Measurements from ENCODE around the gene TTC6. TPM values are rescaled to one million over a fixed set of nuclear protein-coding genes. Genes with fewer than 3 reads are reported as not detected.
"Not testable (repeated sequence)": the region's sequence is repeated elsewhere in the genome, so short reads cannot be mapped to it uniquely, and the experiment has no call there.

TTC6 gene
- total RNA-seq, 1 donor from 2014 or later = 39.3 TPM

DNA sequence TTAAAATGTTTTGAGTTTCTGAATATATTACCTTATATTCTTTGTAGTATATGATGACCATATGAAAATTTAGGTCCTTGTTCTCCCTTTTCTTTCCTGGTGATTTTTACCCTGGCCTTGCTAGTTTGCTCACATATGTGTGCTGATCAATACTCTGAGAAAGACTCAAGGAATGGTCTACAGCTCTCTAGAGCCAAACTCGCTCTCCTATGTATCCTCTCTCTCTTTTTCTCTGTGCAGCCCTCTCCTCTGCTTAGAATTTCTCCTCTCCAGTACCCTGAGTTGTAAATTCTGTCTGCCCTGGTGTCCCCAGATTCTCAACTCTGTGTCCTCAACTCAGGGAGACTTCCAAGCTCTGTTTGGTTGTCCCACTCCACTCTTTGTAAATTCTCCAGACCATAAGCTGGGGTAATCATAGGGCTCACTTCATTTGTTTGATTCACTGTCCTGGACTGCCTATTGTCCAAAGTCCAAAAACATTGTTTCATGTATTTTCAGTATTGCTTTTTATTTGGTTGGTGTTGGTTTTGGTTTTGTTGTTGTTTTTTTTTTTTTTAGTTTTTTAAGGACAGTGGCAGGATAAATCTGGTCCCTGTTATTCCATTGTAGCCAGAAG lies 41.4 kb upstream of the TTC6 start:
- Mint-ChIP-seq H3K27me3 (no peaks in the 10 kb centered on the region), H3K4me1 (ENCODE audit: low read depth) (peaks cover 4% of the 10 kb centered on the region), H3K27ac (peak overlapping the region; percentile 37), H3K36me3 (ENCODE audit: insufficient read depth) (peaks cover 35% of the 10 kb centered on the region), H3K9me3 (ENCODE audit: low read depth) (peaks cover 29% of the 10 kb centered on the region), H3K4me3 (ENCODE audit: low read depth) (no peak overlapping the region)
- TF ChIP-seq, protein P1, sequence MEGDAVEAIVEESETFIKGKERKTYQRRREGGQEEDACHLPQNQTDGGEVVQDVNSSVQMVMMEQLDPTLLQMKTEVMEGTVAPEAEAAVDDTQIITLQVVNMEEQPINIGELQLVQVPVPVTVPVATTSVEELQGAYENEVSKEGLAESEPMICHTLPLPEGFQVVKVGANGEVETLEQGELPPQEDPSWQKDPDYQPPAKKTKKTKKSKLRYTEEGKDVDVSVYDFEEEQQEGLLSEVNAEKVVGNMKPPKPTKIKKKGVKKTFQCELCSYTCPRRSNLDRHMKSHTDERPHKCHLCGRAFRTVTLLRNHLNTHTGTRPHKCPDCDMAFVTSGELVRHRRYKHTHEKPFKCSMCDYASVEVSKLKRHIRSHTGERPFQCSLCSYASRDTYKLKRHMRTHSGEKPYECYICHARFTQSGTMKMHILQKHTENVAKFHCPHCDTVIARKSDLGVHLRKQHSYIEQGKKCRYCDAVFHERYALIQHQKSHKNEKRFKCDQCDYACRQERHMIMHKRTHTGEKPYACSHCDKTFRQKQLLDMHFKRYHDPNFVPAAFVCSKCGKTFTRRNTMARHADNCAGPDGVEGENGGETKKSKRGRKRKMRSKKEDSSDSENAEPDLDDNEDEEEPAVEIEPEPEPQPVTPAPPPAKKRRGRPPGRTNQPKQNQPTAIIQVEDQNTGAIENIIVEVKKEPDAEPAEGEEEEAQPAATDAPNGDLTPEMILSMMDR (IDR thresholded peaks at IDR 0.05; ENCODE audit: unreplicated experiment) = no peak
- no peak for DNase-seq (ENCODE audit: low spot score, unreplicated experiment)

DNA sequence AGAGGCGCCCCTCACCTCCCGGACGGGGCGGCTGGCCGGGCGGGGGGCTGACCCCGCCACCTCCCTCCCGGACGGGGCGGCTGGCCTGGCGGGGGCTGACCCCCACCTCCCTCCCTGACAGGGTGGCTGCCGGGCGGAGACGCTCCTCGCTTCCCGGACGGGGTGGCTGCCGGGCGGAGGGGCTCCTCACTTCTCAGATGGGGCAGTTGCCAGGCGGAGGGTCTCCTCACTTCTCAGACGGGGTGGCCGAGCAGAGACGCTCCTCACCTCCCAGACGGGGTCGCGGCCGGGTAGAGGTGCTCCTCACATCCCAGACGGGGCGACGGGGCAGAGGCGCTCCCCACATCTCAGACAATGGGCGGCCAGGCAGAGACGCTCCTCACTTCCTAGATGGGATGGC lies 39.8 kb upstream of the TTC6 start:
- Mint-ChIP-seq H3K4me1 (ENCODE audit: low read depth) (peaks cover 13% of the 10 kb centered on the region), H3K36me3 (ENCODE audit: insufficient read depth) (peaks cover 35% of the 10 kb centered on the region), H3K9me3 (ENCODE audit: low read depth) (peaks cover 29% of the 10 kb centered on the region)
- not testable (repeated sequence) for H3K4me3 Mint-ChIP-seq (ENCODE audit: low read depth); H3K27me3 Mint-ChIP-seq; DNase-seq (ENCODE audit: low spot score, unreplicated experiment); H3K27ac Mint-ChIP-seq

DNA sequence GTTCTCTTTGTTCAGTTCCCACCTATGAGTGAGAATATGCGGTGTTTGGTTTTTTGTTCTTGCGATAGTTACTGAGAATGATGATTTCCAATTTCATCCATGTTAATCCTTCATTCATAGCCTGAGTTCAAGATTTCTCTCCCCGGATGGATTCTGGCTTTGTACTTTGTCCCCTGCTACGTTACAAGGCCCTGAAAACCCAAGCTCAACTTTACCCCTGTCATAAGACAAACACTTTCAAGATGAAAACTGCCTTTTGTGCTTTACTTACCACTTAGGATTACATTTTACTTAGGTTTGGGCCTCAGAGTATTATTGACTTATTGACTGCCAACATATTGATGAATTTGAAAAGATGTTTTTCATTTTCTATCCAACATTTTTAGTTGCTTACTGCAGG lies 36.7 kb upstream of the TTC6 start:
- TF ChIP-seq, protein P1 (IDR thresholded peaks at IDR 0.05; ENCODE audit: unreplicated experiment) = no peak
- Mint-ChIP-seq H3K36me3 (ENCODE audit: insufficient read depth) (peaks cover 25% of the 10 kb centered on the region), H3K9me3 (ENCODE audit: low read depth) (peaks cover 20% of the 10 kb centered on the region), H3K27ac (no peak overlapping the region), H3K27me3 (no peaks in the 10 kb centered on the region), H3K4me3 (ENCODE audit: low read depth) (no peak overlapping the region), H3K4me1 (ENCODE audit: low read depth) (peaks cover 28% of the 10 kb centered on the region)
- DNase-seq (ENCODE audit: low spot score, unreplicated experiment) = no peak

DNA sequence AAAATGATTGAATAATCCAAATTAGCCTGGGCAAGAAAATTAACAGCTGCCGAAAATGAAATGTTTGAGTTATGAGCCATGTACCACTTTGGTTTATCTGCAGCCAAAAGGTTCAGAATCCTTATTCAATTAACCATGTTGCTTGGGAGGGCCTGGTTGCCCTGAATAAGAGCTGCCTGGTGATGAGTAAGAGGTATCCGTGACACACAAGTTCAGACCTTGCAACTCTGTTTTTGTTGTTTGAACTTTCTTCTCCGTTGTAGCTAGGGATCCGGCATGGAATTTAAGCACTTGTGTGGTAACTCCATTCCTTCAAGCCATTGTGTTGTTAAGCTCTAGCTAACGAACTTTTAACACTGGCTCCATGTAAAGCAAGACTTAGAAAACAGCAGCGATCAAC lies 36.0 kb upstream of the TTC6 start:
- Mint-ChIP-seq H3K27ac (no peak overlapping the region), H3K36me3 (ENCODE audit: insufficient read depth) (peaks cover 19% of the 10 kb centered on the region), H3K9me3 (ENCODE audit: low read depth) (peaks cover 14% of the 10 kb centered on the region), H3K4me1 (ENCODE audit: low read depth) (peaks cover 35% of the 10 kb centered on the region), H3K27me3 (no peaks in the 10 kb centered on the region), H3K4me3 (ENCODE audit: low read depth) (no peak overlapping the region)
- DNase-seq (ENCODE audit: low spot score, unreplicated experiment) = no peak
- TF ChIP-seq, protein P1 (IDR thresholded peaks at IDR 0.05; ENCODE audit: unreplicated experiment) = no peak

DNA sequence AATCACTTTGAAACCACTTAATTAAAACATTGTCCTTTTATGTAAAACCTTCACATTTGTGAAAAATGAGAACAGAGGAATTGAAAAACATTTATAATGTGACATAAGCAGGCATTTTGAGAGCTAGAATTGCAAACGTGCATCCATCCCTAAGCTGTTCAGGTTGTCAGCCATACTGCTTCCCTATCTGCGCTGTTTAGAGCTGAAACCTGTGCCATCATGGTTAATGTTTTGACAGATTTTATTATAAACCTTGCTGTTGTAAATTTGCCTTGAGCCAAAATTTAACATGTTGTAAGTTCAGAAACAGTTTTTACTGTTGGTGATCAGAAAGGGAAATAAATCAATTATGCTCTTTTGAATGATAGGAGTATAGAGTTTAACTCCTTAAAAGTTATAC lies 32.2 kb upstream of the TTC6 start:
- Mint-ChIP-seq H3K4me3 (ENCODE audit: low read depth) (no peak overlapping the region), H3K9me3 (ENCODE audit: low read depth) (no peaks in the 10 kb centered on the region), H3K27me3 (no peaks in the 10 kb centered on the region), H3K27ac (peak overlapping the region; percentile 61), H3K4me1 (ENCODE audit: low read depth) (peaks cover 59% of the 10 kb centered on the region), H3K36me3 (ENCODE audit: insufficient read depth) (peaks cover 5% of the 10 kb centered on the region)
- TF ChIP-seq, protein P1 (IDR thresholded peaks at IDR 0.05; ENCODE audit: unreplicated experiment) = no peak
- no peak for DNase-seq (ENCODE audit: low spot score, unreplicated experiment)

DNA sequence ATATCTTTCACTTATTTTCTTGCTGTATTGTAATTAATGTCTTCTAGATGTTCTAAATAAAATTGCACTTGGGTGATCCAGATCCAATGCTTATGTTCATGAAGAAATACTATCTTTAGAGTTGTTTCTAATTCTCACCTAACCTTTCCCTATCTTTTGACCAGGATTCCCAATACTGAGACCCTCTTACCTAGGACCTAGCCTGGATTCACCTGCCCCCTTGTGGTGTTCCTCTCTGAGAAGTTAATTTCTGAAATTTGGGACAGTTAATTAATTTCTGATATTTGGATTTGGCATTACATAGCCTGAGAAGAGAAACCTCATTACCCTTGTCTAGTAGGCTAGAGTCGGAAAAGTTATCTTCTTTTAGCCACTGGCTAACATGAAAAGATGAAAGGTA lies 29.9 kb upstream of the TTC6 start:
- Mint-ChIP-seq H3K9me3 (ENCODE audit: low read depth) (no peaks in the 10 kb centered on the region), H3K27ac (peak overlapping the region; percentile 95), H3K27me3 (no peaks in the 10 kb centered on the region), H3K4me3 (ENCODE audit: low read depth) (peak overlapping the region; percentile 63), H3K4me1 (ENCODE audit: low read depth) (peaks cover 56% of the 10 kb centered on the region), H3K36me3 (ENCODE audit: insufficient read depth) (no peaks in the 10 kb centered on the region)
- TF ChIP-seq, protein P1 (IDR thresholded peaks at IDR 0.05; ENCODE audit: unreplicated experiment) = peak; percentile 65
- no peak for DNase-seq (ENCODE audit: low spot score, unreplicated experiment)
